Activated CD4-positive, alpha-beta T cell treated with anti-CD3 and anti-CD28 coated beads, Interleukin-2, amount 50 U/mL, for 4 hours (primary cell): ENCODE measurements around the gene IGLL1.
A peak's percentile ranks its signal among the peaks of the same experiment; 100 is the strongest.
"Not testable (repeated sequence)": the region's sequence is repeated elsewhere in the genome, so short reads cannot be mapped to it uniquely, and the experiment has no call there.

ENCODE experiments used
- DNase-seq, 2 experiments: peaks; one replicate each; pipeline ENCODE4 v3.0.0-alpha.2; 2020

Gene IGLL1

DNA sequence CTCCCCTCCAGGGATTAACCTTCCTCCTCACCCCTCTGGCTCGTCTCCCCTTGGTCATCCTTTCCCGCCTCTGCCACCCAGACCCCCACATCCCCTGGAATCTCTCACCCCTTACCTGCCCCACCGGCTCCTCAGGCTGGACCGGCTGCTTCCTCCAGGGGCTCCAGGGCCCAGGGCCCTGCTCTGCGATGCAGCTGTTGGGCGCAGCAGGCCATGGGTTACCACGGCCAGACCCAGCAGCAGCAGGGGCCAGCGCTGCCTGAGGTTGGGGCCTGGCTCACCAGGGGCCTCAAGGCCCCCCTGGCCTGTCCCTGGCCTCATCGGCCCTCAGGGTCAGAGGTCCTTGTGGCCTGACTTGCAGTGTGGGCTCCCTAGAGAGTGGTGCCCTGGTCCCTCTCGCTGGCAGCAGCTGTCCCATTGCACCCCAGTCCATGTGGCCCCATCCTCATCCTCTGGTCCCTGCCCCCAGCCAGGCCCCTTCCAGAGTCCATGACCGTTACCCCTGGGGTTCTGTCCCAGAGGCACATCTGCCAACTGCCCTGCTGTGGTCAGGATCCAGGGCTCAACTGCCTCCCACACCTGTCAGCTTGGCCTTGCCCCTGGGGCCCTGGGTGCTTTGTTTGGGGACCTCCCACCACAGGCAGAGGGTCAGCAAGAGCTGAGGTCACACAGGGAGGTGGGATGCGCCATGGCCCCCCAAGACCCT is at the start of gene IGLL1:
Gene IGLL1, minus strand, starts transcription at position 421 of the 706 bp plus-strand sequence. Its CDS starts 100 bp downstream, at position 321.
- DNase-seq, result no peak

DNA sequence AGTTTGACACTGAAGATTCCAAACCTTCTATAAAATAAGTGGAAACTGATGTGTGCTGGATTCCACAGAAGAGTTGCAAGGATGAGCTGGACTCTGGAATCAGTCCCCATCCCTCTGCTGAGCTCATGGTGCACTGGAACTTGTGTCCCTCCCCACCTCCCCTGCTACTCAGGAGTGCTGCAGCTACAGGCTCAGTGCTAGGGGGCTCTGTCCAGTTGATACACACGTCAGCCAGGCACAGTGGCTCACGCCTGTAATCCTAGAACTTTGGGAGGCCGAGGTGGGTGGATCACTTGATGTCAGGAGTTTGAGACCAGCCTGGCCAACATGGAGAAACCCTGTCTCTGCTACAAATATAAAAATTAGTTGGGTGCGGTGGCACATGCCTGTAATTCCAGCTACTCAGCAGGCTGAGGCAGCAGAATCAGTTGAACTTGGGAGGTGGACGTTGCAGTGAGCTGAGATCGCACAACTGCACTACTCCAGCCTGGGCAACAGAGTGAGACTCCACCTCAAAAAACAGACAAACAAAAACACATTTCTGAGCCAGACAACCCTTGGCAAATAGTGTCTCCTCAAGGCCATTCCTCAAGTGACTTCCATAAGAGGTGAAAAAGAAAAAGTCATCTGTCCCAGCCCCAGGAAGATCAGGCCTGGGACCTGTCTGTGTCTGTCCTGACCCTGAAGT is 48.1 kb upstream of the IGLL1 start:
- DNase-seq, result not testable (repeated sequence)

DNA sequence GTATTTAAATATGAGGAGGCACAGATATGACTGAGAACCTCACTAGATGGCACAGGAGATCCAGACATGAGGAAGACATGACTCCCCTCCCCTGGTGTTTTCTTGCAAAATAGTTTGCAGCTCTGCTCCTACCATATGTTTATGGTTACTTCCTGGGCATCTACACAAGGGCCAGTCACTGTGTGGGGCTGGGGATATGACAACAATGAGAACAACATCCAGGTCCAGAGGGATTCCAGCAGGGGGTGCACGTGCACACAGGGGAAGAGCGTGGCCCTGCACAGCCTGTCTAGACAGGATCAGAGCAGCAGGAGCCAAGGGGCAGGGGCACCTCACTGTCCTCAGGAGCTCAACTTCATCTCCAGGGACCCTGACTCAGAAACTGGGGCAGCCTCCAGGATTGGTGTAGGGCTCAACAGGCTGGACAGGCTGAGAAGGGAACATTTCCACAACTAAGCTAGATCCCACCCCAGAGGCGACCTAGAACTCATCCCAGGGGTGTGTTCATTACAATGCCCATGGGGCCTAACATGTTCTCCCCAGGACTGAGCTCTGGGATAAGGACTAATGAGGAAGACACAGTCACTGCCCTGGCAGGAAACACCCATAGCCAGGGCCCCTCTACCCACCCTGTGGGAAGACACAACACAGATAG is 47.4 kb upstream of the IGLL1 start:
- peak; percentile 54 to 58 for DNase-seq

DNA sequence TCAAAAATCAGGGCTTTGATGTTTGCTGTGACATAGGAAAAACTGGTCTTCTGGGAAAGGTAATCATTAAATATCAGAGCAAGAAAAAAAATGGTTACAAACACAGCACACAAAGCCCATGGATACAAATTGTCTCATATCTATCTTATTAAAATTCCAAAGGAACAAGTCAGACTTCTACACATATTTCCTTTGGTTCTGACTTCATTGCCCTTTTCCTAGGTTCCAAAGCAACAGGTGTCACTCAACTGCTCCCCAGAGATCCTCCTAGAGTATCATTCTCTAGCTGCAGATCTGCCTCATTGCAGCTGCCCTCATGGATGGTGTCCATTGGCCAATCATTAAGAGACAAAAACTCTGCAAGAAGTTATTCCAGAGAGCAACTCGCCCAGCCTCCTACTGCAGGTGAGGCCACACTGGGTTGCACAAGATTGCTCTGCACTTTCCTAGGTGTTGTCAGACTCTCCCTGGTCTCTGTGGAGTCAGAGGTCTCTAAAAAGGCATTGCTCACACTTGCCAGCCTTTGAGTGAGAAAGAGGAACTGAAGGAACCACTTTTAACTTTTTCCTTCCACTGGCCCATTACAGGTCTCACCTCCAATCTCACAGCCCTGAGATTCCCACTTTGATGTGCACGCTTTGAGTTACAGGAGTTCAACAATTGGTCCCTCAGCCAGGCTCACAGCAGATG is 46.3 kb upstream of the IGLL1 start:
- no peak for DNase-seq

DNA sequence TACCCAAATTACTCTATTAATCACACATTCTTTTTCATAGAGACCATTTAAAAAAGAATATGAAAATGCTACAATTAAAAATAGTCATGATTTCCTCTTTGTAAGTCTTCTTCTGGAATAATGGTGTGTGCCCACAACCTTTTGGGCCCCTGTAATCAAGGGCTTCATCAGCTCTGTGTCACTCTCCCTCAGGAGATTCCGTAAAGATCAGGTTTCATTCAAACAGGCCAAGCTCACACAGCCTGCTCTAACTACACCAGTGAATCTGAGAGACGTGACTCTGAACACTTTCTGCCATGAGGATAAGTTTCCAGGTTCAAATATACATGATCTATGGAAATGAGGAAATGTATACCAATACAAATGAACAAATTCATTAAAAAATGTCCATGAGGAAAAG is 42.5 kb upstream of the IGLL1 start:
- DNase-seq, result no peak

DNA sequence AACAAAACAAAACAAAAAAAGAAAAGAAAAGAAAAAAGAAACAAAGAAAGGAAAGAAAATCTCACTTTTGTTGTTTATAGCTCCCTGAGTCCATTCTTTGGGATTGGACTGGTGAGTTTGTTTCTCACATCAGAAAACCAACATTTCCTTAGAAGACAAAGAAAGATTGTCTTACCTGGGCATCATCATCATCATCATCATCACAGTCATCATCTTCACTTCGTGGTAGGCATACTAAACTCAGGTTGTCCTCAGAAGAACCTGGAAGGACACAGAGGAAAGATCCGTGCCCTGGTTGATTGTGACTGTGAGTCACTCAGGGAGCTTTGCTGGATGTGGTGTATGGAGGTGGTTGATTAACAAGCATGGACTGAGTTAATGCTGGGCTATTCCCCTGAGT is 41.8 kb upstream of the IGLL1 start:
- DNase-seq, result not testable (repeated sequence)

DNA sequence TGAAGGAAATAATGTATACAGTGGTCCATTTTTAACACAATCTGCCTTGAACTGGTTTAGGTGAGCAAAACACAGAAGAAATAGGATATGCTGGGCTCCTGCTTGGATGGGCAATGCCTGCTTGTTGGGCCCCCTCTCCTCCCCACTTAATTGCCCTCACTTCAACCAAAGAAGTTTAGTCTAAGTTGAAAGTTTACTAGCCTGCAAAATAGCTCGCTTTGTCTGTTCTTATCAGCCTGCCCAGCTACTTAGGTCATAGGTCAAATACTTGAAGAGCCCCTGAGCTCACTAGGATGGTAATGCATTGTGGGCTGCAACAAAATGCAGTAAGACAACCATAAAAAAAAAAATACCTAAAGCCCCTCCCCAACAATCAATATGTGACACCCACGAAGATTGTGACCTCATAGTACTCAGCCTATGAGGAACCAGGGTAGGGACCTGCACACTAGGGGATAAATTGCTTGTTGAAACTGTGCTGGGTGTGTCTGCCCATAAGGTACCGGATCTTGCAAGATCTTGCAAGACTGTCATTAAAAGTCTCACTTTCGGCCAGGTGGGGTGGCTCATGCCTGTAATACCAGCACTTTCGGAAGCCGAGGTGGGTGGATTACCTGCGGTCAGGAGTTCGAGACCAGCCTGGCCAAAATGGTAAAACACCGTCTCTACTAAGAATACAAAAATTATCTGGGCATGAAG is 41.1 kb upstream of the IGLL1 start:
- no peak for DNase-seq

DNA sequence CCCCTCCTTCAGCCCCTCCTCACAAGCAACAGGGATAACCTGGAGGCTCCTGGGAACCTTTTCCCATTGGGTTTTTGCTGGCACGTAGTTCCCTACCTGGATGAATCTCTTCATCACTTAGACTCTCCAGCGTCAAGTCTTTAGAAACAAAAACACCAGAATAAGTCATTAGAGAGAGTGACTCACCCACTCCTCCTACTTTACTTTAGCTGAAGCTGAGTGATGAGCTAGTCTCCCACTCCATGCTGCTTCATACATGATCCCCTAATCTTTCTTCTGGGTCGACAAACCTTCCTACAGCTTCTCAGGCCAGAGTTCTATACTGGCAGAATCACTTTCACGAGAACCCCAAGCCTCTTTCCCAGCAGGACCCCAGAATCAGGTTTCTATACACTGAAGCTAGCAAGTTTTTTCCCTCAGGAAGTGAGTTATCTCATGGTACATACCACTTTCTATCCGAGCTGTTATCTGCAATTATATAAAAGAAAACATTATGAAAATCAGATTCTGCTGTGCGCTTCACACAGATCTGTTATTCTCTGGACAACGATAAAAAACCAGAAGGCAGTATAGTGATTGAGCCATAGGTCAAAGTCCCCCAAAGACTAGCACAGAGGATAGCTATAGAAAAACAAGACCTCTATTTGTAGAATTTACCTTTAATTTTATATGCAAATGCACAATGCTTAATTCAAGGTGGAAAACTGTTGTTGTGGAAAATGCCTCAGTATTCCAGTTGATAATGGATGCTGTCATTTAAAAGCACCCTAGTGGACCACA is 33.3 kb upstream of the IGLL1 start:
- DNase-seq, result no peak

DNA sequence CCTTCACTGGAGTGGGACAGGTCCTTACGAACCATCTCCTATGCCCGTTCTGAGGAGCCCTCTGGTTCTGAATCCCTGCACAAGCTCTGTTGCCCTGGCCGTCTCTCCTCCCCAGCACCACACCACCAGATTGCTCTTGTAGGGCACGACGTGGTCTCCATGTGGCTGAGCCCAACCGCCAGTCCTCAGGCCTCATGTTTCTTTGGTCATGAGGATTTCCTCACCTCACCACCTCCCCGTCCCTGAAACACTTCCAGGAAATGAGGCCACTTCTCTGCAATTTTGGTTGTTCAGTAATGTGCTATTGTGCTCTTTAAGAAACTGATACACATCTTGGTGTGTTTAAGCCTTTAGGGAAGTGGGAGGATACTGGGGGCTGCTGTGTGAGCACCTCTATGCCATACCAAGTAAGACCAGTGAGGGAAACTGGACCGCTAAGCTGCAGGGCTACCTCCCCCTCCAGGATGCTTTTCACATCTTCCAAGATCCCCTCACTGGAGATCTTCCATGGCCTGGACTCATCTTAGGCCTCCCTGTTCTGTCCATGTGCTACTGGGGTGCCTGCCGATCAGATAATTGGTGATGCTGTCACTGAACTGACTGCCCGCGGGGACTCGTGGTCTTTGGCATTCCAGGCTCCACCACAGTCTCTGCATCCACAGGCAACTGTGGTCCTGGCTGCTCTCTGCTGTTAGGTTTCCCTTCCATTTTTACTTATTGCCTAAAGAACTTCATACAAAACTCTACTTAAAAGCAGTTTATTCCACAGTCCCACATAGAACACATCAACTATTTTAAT is 30.1 kb upstream of the IGLL1 start:
- no peak for DNase-seq

DNA sequence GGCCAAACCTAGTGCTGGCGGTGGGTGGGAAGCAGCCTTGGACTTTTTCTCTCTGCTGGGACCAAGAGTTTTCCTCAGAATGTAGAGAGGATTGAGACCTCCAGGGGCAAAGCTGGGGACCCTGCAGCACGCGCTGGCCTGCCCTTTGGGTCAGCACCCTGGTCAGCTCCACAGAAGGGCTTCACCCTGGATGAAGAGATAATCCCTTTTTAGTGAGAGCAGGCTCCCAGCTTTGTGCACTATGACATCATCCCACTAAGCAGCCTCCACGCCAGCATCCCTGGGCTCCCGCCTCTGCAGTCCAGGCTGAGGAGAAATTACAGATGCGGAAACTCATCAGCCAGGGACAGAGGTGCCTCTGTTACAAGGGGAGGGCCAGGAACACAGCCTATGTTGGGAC is 28.5 kb upstream of the IGLL1 start:
- no peak for DNase-seq

DNA sequence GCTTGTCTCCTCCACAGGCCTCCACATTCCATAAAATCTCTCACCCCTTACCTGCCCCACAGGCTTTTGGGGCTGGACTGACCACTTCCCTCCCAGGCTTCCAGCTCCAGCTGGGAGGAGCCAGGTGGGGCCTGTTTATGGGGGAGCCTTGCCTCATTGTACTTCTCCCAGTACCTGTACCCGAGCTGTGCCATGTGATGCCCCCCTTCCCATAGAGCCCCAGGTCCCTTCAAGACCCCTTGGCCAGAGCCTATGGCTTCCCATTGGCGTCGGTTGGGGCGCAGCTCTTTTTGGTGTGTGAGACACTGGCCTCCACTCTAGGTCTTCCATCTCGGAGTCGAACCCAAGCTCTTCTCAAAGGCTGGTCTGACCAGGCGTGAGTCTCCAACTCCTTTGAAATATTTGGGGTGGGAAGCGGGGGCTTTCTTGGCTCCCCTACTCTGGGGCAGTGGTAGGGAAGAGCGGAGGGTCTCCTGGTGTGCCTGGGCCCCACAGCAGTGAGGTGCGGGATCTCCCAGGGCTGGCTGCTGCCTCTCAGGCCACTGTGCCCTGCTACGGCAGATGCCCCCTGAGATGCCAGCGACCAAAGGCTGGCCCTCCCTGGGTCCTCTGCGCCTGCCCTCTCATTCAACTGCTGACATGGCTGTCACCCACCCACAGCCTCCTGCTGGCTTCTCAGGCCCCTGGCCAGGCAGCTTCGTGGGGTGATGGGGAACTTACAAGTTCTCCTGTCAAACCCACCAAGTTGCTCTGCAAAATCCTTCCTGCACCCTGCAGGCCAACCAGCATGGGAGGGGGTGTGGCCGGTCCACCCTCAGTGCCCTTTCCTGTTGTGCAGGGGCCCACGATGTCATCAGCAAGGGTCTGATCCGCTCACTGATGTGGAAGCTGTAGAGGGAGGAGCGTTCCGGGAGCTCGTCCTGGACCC is 26.4 kb upstream of the IGLL1 start:
- no peak for DNase-seq

DNA sequence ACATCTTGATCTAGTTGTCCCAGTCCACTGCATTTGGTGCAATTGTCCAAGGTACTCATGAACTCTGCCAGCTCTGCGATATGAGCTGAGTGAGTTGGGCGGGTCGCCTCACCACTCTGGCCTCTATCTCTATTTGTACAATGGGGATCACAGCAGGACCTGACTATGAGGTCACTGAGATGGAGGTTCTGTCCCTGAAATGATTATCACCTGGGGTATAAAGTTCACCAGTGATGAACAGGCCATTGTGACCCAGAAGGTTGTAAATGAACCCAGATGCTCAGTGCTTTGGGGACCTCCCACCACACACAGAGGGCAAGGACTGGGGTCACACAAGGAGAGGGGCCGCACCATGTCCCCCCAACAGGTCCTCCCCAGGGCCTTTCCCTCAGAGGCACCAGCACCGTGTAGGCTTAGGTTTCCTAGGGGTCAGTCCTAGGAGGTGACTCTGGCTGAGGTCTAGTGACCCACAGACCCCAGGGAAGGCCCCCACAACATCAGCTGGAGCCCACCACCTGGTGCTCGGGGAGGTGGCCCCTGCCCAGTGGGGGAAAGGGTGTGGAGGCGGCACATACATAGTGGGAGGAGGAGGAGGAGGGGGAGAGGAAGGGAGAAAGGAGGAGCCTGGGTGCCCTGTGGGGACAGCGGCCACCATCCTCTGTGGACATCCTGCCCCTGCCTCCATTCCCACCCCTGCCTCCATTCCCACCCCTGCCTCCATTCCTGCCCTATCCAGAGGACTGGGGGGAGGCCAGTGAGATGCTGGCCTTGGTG is 25.0 kb upstream of the IGLL1 start:
- no peak for DNase-seq

DNA sequence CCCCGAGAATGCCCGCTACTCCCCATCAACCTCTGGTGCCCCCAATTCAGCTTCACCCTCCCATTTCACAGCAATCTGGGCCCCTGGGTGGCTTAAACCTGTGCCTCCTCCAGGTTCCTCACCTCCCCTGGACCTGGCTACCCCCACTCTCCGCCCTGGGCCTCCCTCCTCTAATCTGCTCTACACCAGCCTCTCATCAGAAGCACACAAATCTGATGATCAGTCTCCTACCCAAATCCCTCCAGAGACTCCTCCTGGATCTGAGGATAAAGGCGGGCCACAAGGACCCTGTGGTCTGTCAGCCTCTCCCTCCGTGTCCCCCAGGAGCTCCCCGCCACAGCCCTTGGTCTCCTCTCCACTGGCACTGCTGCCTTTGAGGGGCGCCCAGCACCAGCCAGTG is 23.2 kb upstream of the IGLL1 start:
- DNase-seq, result no peak

DNA sequence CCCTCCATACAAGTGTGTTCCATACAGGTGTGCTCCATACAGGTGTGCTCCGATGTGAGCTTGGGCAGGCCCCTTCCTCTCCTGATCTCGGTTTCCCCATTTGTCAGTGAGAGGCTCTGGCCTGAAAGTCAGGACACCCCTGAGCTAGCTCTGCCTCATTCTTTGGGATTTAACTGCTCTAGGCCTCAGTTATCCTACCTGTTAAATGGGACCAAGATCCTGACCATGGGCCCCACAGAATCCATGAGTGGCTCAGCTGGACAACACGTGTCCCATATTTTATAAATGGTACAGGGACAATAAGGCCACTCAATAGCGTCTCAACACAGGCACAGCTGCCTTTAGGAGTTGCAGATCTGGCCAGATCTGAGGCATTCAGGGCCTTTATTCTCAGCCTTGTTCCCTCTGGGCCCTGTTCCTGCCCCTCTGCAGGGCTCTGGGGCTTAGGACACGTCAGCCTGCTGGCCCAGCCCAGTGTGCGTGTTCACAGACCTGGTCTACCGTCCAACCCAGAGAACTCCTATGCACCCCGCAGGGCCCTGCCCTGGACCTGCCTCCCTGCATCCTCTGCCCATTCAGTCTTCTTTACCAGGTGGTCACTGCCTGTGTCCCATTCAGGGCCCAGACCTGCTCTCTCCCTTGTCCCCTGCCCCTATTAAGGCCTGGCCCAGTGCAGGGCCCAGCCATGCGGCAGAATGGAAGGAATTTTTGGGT is 18.9 kb upstream of the IGLL1 start:
- DNase-seq, result no peak

DNA sequence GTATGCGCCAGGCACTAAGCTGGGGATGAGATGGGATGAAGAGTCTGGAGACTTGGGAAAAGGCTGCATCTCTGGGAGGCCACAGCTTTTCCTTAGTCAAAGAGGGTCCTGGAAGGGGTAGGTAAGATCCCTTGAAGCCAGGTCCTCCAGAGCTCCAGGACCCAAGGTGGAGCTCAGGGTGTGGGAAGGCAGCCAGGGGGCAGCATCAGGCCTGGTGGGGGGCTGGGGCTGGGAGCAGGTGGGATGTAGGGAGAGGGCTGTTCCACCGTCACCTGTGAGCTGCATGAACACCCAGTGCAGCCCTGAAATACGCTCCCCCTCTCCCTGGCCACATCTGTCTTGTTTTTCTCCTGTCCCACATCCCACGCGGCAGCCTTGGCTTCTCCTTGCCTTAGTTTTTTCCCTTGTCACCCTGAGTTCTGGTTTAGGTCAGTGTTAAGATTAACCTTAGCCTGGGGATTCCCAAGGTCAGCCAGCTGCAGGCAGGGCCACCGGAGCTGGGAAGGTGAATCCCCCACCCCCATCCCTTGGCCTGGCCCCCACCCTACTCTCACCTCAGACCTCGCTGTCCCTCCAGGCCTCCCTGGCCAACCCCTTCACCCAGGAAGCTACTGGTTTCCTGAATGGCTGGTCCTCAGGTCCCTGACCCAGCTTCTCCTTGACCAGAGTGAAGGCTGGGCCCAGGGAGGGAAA is 17.6 kb upstream of the IGLL1 start:
- DNase-seq, result not testable (repeated sequence)

DNA sequence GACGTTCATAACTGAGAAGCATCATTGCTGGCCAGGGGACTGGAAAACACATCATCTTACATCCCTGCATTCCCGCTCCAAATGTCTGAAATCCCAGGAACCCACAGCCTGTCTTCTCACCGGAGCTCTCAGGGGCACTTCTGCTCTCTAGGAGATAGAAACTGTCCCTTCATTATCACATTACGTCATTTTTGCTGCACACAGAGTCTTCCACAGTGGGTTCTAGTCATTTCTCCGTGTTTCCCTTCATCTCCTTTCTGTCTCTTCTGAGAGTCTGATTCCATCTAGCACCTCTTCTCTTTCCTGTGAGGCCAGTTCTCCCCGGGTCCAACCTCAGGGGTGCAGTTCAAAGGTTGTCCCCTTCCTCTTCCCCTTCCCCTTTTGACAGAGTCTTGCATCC is 15.8 kb upstream of the IGLL1 start:
- not testable (repeated sequence) for DNase-seq

DNA sequence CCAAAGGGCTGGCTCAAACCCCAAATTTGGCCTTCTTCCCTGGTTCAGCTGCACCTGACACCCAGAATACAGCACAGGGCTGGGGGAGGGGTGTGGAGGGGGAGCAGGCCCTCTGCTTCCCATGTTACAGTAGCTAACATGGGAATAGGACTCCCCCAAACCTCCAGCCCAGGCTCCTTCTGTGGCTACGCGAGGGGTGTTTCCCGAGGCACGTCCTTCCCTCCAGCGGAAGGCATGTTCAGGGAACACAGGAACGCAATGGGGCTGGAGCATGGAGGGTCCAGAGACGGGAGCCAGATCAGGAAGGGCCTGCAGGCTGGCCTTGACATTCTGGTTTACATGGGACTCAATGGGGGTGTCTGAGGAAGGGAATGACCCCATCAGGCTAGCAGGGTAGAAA is 11.8 kb upstream of the IGLL1 start:
- DNase-seq, result no peak
